CD4-positive, alpha-beta T cell treated with Interleukin-6 for 4 hours (primary cell): ENCODE measurements around the gene LDB3.

Experiments used
- DNase-seq: peaks from one replicate; pipeline ENCODE4 v3.0.0-alpha.2; 2020; ENCODE audit warnings: mixed read lengths

Gene LDB3

DNA sequence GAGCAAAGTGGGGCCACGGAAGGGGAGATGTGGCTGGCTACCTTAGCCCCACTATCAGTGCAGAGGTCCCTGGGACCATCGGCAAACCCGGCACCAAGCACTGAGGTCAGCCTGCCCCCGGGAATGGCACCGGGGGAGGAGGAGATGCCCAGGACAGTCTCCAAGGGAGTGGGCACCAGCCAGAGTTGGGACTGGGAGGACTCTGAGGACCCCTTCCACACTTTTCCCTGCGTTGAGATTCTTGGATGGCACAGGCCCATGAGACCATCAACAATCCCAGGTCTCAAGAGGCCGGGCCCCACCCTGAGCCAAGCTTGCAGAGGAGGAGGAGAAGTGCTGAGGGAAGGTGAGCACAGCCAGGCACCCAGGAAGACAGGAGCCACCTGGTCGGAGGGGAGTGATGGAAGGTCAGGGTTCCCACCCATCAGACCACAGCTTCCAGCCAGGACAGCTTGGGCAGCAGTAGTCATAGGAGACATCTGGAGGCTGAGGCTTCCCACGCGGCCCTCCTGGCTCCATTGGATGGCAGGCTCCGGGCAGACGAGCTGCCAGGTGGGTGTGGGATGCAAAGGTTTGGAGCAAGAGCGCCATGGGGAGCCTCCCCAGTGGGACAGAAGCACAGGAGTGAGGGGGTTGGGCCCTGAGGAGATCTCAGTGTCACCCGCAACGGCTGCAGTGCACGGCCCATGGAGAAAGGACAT, 16.5 kb upstream of the LDB3 start:
- no peak for DNase-seq

DNA sequence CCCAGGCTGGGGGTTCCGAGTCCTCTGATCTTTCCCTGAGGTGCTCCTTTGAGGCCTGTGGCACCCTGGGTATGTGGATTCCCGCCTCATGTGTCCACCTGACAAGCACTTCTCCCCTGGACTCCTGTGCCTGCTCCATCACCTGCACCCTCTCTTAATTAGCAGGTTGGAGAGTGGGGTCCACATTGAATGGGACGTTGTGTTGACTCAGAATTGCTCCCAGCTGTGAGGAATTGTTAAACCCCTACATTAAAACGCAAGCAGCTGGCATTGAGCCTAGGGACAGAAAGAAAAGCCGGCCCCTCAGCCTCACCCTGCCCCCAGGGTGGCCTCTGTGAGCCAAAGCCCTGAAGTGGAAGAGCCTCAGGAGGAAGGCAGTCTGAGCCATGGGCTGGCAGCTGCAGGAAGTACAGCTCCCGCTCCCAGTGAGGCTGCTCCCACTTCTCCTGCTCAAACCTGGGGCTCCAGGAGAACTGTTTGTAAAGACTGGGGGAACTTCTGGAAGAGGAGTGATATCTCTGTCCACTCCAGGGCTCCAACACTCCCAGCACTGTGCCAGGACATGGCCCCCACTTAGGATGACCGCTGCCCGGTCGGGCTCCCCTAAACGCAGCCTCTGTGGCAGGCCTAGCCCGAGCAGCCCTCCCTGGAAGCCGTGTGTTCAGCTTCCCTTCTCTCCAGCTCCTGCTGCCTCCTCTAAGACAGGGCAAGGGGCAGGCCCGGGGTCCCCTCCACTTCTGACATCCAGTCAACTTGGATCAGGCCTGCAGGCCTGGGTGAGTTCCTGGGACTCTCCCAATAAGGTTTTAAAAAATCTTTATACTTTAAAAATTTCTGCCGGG, 15.7 kb upstream of the LDB3 start:
- no peak for DNase-seq

GRCh38 chr10:86653379-86653778, 14.9 kb upstream of the LDB3 start:
- DNase-seq: no peak

DNA sequence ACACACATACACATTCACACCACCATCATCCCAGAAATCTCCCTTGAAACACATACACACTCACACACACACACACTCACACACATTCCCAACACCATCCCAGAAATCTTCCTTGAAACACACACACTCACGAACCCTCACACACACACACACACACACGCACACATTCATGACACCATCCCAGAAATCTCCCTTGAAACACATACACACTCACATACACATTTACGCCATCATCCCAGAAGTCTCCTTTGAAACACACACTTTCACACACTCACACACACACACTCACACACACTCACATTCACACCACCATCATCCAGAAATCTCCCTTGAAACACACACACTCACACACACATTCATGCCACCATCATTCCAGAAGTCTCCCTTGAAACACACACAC, 14.3 kb upstream of the LDB3 start:
- DNase-seq: no peak

- DNase-seq: no peak
These were observed 13.7 kb upstream of the LDB3 start, which contains the start of gene OPN4 for GRCh38 chr10:86654411-86655172. Gene OPN4 (plus strand): TSS chr10:86654547. CDS start chr10:86654784, 237 bp downstream.

GRCh38 chr10:86655173-86655540, 13.2 kb upstream of the LDB3 start:
- DNase-seq: no peak

DNA sequence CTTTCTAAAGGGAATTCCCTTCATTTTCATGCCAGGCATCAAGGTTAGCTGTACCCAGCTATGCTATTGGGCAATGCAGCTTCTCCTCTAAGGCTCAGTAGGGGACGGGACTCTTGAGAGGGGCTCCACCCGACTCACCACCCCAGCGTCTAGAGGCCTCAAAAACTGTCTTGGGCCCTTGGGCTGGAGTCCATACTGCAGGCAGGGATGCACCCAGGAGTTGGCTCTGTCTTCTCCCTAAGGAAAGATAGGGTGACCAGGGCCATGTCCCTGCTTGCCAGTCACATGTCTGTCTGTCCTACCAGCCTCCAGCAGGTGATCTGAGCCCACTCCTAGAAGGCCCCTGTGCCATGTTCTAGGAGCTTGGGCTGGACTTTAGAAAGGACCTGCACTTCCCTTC, 12.7 kb upstream of the LDB3 start:
- DNase-seq: no peak

DNA sequence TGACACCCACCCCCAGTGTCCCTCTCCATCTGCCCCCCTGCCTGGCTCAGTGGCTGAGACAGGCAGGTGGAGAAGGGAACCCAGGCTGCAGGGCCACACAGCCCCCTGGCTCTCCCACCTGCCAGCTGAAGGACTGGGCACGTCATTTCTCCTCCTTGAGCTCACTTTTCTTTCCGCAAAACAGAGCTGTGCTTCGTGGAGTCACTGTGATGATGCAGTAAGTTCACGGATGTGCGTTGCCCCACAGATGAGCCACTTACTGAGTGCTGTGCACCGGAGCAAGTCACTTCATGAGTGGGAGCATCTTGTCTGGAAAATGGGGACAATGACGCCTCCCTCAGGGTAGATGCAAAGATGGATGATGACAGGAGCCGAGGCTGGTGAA, 11.3 kb upstream of the LDB3 start:
- no peak for DNase-seq

- no peak for DNase-seq
These were observed 10.8 kb upstream of the LDB3 start for GRCh38 chr10:86657396-86658011.

- no peak for DNase-seq
These were observed 10.0 kb upstream of the LDB3 start for GRCh38 chr10:86658261-86658741.

DNA sequence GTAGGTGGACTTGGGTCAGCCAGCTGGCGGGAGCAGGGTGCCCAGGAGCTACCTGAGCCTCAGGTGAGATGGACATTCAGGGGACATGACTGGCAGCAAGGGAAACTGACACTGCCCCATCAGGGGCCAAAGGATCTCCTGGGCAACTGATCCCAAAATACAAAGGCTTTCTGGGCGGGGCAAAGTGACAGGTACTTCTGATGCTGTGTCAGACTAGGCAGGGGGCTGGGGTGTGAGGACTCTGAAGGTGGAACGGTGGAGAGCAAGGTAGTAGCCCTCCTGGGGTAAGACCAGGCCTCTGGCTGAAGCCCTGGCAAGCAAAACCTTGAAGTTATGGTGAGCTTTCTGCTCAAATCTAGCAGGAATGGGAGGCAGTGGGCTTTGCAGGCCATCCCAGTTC, 9.6 kb upstream of the LDB3 start:
- DNase-seq: no peak

- no peak for DNase-seq
These were observed 9.1 kb upstream of the LDB3 start for GRCh38 chr10:86659161-86659691.

- no peak for DNase-seq
These were observed 8.4 kb upstream of the LDB3 start for GRCh38 chr10:86659721-86660453.

GRCh38 chr10:86661161-86662025, 6.9 kb upstream of the LDB3 start:
- no peak for DNase-seq

- no peak for DNase-seq
These were observed 5.9 kb upstream of the LDB3 start for GRCh38 chr10:86662186-86663045.

DNA sequence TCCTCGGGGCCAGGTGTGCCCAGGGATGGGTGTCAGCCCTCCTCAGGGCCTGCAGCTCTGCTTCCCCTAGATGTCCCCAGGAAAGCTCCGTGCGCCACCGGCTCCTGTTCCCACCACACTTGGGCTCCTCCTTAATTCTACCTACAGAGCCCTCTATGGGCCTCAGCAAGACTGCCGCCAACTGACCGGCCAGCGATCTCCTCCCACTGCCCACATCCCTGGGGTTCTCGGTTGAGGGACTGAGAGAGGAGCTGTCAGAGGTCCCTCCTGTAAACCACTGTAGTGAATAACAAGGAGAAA, 5.3 kb upstream of the LDB3 start:
- DNase-seq: no peak

- no peak for DNase-seq
These were observed 4.6 kb upstream of the LDB3 start for GRCh38 chr10:86663576-86664339.

DNA sequence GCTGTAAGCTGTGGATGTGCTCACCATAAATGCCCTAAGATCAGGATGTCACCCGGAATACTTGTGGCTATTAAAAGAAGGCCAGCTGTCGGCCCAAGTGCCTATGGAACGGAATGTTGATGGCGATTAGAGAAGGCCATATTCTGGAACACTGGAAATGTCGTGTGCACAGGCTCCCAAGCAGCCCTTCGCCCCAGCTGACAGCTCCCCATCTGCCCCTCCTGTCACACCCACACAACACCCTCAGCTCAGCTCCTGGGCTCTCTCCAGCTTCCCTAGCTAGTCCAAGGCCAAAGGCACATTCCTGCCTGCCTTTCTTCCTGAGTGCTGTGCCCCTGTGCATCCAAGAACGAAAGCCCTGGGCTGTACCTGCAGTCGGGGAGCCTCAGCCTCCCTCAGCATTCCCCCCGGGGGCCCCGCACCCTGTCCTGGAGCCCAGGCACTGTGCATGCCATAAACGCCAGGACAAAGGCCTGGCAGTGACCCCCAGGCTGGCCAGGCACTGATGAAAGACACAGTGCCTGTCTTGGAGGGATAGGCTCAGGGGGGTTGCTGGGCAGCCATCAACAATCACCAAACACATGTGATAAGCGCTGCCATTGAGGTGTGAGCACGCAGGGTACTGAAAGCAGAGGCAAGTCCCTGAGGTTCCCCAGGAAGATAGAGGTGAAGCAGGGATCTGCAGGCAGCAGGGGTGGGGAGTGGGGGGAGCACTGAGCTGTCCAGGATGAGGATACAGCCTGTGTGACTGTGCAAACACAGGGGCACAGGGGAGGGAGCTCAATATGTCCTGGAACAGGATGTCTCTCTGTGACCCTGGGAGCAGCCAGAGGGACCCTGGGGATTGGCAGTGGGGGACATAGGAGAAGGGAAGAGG, 3.7 kb upstream of the LDB3 start:
- no peak for DNase-seq
